WTC11 (cell line): ENCODE data around the gene CUL9.

Experiments
- ARID4B ChIP-seq: sonication (generic); formaldehyde crosslinking; IDR thresholded peaks from 2 replicates; pipeline ENCODE4 v1.8.0; 2023; ENCODE audit warnings: missing genetic modification reagents, mild to moderate bottlenecking, borderline replicate concordance
- CTCF ChIP-seq: fragments of 200-600 bp; IDR thresholded peaks from 2 replicates; pipeline ENCODE4 v1.8.0; 2022; ENCODE audit warnings: antibody characterized with exemption
- ELF4 ChIP-seq: sonication (generic); formaldehyde crosslinking; IDR thresholded peaks from 2 replicates; pipeline ENCODE4 v1.8.1; 2022; ENCODE audit warnings: low read depth, mild to moderate bottlenecking, moderate library complexity, missing genetic modification reagents
- MAX ChIP-seq: sonication (generic); formaldehyde crosslinking; IDR thresholded peaks from 2 replicates; pipeline ENCODE4 v1.8.0; 2022; ENCODE audit warnings: mild to moderate bottlenecking, missing genetic modification reagents
- NFYB ChIP-seq: sonication (generic); formaldehyde crosslinking; conservative IDR thresholded peaks from 2 replicates; pipeline ENCODE4 v1.8.0; 2022; ENCODE audit warnings: low read depth, missing genetic modification reagents
- RORB ChIP-seq: fragments of 250-450 bp; sonication (Bioruptor Pico); IDR thresholded peaks from 2 replicates; pipeline ENCODE4 v1.9.0; 2021; ENCODE audit warnings: mild to moderate bottlenecking
- STAT6 ChIP-seq: sonication (generic); formaldehyde crosslinking; conservative IDR thresholded peaks from 2 replicates; pipeline ENCODE4 v1.8.1; 2023; ENCODE audit warnings: mild to moderate bottlenecking, low read depth, missing genetic modification reagents, moderate library complexity
- ZNF121 ChIP-seq: sonication (generic); formaldehyde crosslinking; IDR thresholded peaks from 2 replicates; pipeline ENCODE4 v1.8.0; 2023; ENCODE audit warnings: missing genetic modification reagents
- ZNF219 ChIP-seq: sonication (generic); formaldehyde crosslinking; IDR thresholded peaks from 2 replicates; pipeline ENCODE4 v1.8.0; 2023; ENCODE audit warnings: missing genetic modification reagents, mild to moderate bottlenecking, borderline replicate concordance
- ZNF232 ChIP-seq: sonication (generic); formaldehyde crosslinking; IDR thresholded peaks from 2 replicates; pipeline ENCODE4 v1.8.0; 2022; ENCODE audit warnings: mild to moderate bottlenecking, missing genetic modification reagents

- TF ChIP-seq RORB (no peak), ELF4 (CRISPR knock-in tag) (no peak), CTCF (no peak), ZNF121 (no peak), ARID4B (no peak; the same call in 1 of the 2 replicates), ZNF232 (CRISPR knock-in tag) (no peak), NFYB (CRISPR knock-in tag) (no peak), MAX (CRISPR knock-in tag) (no peak), STAT6 (CRISPR knock-in tag) (no peak), ZNF219 (CRISPR knock-in tag) (no peak)
Observed at GRCh38 chr6:43171707-43172103, 10.3 kb upstream of the CUL9 start.
